ENCODE results near the gene MCC.

Gene MCC

DNA sequence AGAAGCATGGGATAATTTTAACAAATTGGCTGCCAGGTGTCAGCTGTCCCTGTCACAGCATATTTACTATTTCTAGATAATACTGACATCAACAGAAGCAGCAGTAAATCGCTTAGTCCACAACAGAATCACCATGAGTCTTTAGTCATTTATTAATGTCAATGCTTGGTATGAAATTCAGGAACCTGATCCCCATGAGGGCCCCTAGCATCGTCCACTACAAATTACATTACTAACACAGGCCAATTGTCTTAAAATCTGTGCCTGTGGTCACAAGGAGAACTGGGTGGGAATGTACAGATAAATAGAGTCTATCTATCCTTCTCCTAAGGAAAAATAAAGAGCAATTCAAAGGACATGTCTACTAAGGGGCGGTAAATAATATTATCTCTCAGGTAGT, 129.6 kb downstream of the MCC start:
- no peak for DNase-seq

DNA sequence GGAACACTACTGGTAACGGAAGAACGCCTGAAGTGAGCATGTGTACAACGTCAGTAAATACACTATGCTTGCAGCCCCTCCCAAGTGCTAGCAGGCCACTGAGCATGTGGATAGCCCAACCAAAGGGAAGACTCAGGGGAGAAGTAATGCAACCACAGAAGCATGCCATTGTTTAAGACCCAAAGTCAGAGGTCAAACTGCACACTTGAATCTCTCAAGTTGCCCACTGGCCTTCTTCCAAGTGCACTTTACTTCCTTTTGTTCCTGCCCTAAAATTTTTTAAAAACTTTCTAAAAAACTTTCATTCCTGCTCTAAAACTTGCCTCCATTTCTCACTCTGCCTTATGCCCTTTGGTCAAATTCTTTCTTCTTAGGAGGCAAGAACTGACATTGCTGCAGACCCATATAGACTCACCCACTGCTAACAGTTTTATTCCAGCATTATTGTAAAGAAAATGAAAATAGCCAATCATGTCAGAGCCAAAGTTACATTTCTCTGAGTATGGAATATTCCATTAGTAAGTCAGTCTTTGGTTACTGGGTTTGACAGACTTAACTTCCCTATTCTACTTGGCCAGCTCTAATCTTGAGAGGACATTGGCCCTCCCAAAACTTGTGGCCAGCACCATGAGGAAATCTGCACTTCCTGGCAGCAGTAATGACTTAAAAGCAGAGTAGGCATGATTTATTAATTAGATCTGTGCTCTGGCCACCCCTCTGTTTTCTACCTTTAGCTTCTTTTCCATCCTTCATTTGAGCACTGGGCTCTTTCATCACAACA, 130.4 kb downstream of the MCC start:
- no peak for DNase-seq

- DNase-seq: no peak
Observed at GRCh38 chr5:113356487-113356886, 131.8 kb downstream of the MCC start.

DNA sequence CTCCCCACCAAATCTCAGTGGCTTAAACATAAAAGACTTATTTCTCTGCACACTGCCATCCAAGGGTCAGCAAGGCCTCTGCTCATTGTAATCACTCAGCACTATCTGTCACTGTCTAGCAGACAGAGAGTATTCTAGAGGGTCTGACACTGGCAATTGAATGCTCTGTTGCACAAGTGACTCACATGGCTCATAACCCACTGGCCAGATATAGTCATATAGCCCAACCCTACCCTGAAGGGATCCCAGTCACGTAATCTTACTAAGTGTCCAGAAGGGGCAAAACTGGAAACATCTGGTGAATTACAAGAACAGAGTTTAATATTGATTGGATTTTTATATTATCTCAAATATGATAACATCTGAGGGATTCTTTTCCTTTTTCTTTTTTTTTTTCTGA, 134.2 kb downstream of the MCC start:
- no peak for DNase-seq

DNA sequence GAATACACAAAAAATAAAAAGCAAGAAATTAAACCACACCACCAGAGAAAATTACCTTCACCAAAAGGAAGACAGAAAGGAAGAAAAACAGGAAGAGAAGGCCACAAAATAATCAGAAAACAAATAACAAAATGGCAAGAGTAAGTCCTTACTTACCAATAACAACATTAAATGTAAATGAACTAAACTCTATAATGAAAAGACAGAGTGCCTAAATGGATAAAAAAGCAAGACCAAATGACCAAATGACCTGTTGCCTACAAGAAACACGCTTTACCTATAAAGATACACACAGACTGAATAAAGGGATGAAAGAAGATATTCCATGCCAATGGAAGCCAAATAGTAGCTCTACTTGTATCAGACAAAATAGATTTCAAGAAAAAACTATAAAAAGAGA, 140.7 kb downstream of the MCC start:
- no peak for DNase-seq

- no peak for DNase-seq
Observed at GRCh38 chr5:113344973-113345940, 143.0 kb downstream of the MCC start.

DNA sequence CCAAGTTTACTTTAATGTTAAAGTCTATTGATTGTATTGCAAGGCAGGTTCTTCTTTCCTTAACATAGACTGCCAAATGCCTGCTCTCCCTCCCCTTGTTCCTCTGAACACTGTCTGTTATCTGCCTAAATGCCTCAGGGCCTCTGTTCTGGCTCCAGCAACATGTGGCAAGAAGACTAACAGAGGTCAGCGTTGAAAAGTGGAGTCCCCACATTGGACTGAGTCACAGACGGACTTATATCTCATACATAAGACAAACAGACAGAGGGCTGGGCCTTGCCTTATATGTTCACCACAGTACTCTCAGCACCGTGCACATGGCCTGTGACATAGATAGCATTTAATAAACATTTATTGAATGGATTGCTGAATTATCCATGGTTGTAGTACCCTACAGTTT, 144.9 kb downstream of the MCC start:
- no peak for DNase-seq

DNA sequence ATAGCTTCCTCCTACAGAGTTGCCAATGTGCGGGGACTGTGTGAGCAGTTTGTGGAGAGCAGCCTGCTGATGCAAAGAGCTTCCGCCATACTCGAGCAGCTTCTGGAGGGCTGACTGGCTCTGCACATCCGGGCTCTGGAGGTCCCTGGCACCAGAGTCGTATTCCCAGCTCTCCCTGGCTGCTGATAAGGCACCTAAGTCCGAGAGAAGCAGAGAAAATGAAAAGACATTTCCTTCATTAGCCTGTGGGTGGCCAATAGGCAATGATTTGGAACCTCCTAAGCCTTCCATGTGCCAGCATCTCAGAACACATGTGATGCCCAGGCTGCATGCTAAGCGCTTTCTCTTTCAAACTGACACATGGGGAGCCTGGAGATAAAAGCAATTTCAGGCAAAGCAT, 147.7 kb downstream of the MCC start:
- DNase-seq: no peak

DNA sequence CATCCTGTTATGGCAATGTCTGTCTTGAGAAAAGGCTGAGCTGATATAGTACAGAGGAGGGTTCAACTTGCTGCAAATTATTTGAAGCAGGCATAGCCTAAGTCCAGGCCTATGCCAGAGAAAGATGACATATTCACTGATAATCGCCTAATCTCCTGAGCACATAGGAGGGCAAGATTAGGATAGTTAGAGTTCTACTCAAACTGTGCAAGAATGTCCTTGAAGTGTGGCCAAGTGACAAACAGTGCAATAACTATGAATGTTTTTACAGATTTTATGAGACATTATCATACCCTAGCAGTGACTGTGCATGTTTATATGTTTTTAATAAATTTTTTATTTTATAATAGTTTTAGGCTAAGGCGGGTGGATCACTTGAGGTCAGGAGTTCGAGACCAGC, 149.6 kb downstream of the MCC start:
- no peak for DNase-seq

DNA sequence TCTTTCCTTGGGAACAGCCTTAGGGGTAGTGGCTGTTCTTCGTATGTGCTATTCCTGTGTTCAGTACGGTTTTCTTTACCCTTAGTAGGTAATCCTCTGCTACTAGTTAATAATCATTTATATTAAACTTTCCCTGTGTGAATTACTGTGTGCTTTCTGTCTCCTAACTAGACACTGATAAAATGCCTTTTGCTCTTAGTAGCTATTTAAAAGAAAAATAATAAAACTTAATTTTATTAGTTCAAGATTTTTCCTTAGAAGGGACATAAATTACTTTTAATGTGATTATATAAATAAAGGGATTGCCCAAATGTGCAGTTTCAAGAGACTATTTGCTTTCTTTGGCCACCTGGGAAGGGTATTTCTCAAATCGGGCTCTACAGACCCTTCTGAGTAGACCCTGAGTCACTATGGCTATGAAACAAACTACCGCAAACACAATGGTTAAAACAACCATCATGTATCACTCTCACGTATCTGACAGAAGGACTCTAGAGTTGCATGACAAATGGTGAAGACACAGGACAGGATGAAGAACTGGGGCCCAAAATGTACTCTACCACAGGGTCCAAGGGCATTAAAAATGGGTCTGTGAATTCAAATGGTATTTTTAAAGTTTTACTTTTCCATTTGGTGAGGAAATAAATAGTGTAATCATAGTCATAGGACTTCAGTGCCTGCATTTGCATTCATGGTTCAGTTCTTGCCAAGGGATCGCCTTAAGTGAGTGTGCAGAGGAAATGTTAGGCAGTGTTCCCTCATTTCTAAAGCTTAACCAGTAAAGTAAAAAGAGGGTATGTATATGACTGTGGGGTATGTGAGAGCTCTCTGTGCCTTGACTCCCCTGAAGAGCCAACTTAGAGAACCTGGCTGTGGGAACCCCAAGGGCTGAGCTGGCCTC, 150.5 kb downstream of the MCC start:
- DNase-seq: no peak

DNA sequence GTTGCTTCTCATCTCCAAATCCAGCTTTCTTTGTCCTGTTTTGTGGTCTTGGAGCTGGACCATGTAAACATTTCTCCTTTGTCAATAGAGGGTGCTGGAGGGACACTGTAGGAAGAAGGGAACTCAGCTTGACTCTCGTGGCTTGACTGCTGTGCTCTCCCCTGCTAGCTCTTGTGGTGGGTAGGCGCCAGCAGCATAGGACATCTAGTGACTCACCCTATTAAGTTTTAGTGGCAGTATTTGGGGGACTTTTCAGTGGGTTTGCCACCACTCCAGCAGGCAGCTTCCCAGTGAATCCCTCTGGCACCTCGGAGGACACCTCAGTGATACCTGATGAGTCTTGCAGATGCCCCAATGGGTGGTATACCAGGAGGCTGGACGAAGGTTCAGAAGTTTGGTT, 151.3 kb downstream of the MCC start:
- DNase-seq: peak; percentile 10

GRCh38 chr5:113333411-113333810, 154.8 kb downstream of the MCC start:
- DNase-seq: no peak

- DNase-seq: no peak
Observed at GRCh38 chr5:113331209-113331551, 157.1 kb downstream of the MCC start.

DNA sequence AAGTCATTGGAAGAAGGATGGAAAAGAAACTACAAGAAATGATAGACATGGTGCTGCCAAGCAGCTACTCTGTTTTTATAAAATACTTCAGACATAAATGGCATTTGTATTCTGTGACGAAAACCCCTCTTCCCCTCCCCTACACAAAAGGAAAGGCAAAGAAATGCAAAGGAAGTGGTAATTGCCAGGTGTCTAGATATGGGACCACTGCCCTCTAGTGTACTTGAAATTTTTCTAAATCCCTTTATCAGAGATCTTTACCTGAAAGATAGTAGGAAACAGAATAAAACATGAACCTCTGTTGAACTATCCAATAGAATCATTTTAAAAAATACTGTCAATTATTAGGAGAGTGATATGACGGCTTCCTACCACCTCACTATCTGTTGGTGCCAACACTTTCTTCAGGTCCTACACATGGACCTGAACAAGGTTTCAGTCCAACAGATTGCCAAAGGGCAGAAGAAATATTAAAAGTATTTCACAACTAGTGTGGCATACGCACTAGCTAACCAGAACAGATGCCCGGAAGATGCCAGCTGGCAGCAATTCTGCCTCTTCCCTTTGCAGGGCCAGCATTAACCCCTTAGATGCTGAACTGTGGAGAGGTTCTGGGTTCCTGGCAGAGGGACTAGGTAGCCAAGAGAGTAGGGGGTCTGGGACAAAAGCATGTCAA, 157.6 kb downstream of the MCC start:
- DNase-seq: peak; percentile 64

- no peak for DNase-seq
Observed at GRCh38 chr5:113329981-113330380, 158.3 kb downstream of the MCC start.

DNA sequence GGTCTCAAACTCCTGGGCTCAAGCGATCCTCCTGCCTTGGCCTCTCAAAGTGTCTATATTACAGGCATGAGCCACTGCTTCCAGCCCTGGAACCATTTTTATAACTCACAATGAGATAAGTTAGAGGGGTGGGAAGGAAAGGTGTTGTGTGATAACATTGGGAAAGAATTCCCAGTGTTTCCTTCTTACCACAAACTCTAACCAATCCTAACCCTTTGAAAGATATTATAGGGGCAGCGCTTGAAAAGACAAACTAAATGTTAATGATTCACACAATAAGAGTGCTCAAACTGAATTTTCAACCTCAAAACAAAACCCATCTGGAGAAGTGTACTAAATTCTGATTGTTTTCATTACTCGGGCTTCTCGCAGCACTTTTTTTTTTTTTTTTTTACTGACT, 163.2 kb downstream of the MCC start:
- DNase-seq: no peak

DNA sequence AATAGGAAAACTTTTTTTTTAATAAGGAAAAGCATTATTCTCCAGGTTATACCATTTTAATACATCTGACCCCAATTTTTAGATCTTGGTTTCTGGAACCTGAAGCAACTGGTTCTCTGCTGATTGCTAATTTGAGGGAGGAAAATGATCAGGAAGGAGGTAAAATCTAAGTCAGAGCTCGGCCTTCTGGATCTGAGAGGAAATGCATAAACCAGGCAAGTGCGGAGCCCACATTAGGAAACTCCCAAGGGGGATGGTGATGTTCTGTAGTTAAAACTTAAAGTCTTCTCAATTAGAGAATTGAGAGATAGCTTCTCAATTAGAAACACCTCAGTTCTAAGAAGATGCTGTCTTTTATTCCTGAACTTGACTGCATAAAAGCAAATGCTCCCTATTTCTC, 167.0 kb downstream of the MCC start:
- DNase-seq: no peak

DNA sequence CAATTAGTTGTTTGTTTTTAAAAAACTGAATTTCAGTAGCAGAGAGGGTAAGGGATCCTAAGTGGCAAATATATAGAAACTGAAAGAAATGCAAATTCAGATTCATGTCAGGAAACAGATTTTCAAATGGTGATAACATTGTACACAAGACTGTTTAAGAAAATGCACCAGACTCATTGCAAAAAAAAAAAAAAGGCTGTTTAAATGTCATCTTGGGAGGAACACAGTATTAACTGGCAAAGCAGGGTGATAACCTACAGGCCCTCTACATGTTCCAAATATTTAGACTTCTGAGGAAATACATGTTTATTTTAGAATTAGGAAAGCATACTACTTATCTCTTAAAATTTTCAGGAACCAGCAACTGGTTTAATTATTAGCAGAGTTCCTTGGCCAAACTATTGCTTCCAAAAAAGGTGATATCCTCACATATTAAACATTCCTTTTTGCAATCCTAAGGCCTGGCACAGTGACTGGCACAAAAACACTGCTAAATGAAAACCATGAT, 167.9 kb downstream of the MCC start:
- DNase-seq: no peak

GRCh38 chr5:113319256-113320053, 168.8 kb downstream of the MCC start:
- no peak for DNase-seq

- DNase-seq: no peak
Observed at GRCh38 chr5:113317636-113318035, 170.6 kb downstream of the MCC start.

- DNase-seq: no peak
Observed at GRCh38 chr5:113311301-113311700, 177.0 kb downstream of the MCC start.

GRCh38 chr5:113302120-113302519, 186.1 kb downstream of the MCC start:
- DNase-seq: no peak
